GM13976 (cell line): ENCODE data around the gene TIMELESS.
"Not testable (repeated sequence)": the region's sequence is repeated elsewhere in the genome, so short reads cannot be mapped to it uniquely, and the experiment has no call there.

Experiments used
- DNase-seq: peaks from one replicate; pipeline ENCODE4 v3.0.0; 2012; ENCODE audit warnings: low spot score
- in situ Hi-C: fragments of 300-500 bp; cut with MboI; formaldehyde crosslinking; loops from one replicate; pipeline ENCODE4 v1.12.0; 2022; ENCODE audit warnings: low sequenced_read_pairs, mixed read lengths, inconsistent platforms; ENCODE audit not compliant: unreplicated experiment
- TF ChIP-seq, protein P1 (sequence below): IDR thresholded peaks from 2 replicates; pipeline ENCODE4 v1.5.1; 2012; ENCODE audit warnings: borderline replicate concordance, mild to moderate bottlenecking; ENCODE audit not compliant: insufficient read depth; ENCODE audit errors: extremely low read depth, missing control alignments, control extremely low read depth

Gene TIMELESS

DNA sequence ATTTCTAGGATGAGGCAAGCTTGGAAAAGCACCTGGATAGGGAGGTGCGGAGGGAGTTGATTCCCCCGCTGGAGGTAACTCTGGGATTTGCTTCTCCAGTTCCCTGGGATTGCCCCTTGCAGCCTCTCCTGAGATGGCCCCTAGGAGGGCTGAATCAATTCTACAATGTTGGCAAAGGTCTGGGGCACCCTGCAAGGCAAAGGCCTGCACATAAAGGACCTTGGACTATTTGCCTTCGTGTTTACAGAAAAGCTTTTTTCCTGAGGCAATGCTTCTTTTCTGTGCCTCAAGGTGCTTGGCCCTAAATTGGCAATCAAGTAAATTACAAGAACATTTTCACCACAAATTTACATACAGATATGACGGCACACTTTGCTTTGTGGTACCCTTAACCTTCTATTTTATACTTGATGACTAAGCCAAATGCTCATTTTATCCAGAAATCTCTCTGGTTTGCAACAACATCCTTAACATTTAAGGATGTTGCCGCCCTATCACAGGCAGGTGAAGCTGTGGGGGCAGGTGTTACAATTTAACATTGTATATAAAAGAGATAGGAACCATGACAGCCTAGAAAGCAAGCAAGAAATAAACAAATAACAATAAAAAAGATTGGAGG is 40.3 kb downstream of the TIMELESS start:
- TF ChIP-seq, protein P1, sequence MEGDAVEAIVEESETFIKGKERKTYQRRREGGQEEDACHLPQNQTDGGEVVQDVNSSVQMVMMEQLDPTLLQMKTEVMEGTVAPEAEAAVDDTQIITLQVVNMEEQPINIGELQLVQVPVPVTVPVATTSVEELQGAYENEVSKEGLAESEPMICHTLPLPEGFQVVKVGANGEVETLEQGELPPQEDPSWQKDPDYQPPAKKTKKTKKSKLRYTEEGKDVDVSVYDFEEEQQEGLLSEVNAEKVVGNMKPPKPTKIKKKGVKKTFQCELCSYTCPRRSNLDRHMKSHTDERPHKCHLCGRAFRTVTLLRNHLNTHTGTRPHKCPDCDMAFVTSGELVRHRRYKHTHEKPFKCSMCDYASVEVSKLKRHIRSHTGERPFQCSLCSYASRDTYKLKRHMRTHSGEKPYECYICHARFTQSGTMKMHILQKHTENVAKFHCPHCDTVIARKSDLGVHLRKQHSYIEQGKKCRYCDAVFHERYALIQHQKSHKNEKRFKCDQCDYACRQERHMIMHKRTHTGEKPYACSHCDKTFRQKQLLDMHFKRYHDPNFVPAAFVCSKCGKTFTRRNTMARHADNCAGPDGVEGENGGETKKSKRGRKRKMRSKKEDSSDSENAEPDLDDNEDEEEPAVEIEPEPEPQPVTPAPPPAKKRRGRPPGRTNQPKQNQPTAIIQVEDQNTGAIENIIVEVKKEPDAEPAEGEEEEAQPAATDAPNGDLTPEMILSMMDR: no peak
- in situ Hi-C loops: no loop called here
- no peak for DNase-seq

DNA sequence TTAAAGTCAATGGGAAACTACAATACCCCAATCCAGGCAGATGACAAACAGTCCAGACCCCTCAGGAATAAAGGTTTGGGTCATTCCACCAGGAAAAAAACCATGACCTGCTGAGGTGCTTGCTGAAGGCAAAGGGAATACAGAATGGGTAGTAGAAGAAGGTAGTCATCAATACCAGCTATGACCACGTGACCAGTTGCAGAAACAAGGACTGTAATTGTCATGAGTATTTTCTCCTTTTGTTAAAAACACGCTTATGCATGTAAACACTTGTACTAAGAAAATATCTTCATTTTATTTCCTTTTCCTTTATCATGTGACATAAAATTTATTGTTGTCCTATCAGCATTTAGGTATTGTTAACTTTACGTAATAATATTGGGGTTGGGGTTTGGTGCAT is 45.0 kb downstream of the TIMELESS start:
- DNase-seq, in situ Hi-C loops: not testable (repeated sequence)

DNA sequence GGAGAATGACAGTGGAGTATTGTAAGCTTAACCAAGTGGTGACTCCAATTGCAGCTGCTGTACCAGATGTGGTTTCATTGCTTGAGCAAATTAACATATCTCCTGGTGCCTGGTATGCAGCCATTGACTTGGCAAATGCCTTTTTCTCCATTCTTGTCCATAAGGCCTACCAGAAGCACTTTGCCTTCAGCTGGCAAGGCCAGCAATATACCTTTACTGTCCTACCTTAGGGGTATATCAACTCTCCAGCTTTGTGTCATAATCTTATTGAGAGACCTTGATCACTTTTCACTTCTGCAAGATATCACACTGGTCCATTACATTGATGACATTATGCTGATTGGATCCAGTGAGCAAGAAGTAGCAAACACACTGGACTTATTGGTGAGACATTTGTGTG is 47.6 kb downstream of the TIMELESS start:
- in situ Hi-C loops, DNase-seq: not testable (repeated sequence)

DNA sequence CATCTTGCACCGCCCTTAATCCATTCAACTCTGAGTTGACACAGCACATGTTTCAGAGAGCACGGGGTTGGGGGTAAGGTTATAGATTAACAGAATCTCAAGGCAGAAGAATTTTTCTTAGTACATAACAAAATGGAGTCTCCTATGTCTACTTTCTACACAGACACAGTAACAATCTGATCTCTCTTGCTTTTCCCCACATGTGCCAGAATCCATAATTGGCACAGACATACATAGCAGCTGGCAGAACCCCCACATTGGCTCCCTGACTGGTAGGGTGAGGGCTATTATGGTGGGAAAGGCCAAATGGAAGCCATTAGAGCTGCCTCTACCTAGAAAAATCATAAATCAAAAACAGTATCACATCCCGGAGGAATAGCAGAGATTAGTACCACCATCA is 48.1 kb downstream of the TIMELESS start:
- DNase-seq, in situ Hi-C loops: not testable (repeated sequence)

DNA sequence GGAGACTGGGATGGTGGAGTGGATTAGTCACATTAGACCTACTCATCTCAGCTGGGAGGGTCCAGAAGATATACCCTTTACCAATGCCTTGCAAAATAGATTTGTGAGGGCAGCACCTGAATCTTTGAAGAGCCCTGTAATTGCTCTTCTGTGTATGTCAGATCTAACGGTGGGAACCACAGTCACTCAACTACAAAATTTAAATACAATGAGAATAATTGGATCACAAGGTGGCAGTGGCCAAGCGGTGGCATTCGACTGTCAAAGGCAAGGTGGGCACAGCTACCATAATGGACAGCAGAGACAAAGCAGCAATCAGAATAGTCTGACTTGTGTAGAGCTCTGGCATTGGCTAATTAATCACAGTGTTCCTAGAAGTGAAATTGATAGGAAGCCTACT is 49.8 kb downstream of the TIMELESS start:
- in situ Hi-C loops, DNase-seq: not testable (repeated sequence)

DNA sequence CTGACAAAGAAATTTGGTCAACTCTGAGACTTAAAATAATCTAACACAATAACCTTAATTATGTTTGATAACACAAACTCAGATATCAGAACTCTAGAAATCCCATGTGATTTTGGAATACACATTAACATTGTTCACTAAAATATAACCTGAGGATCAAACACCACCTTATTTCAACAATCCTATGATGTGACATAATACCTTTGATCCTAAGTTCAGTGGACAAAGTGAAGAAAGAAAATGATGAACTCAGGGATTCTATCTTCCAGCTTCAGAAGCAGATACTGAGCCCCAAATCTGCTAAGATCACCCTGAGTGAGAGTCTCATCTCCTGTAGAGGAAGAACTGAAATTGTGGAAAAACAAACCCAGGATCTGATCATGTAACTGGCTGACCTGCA is 50.9 kb downstream of the TIMELESS start:
- TF ChIP-seq, protein P1: no peak
- DNase-seq: no peak
- in situ Hi-C loops: no loop called here

DNA sequence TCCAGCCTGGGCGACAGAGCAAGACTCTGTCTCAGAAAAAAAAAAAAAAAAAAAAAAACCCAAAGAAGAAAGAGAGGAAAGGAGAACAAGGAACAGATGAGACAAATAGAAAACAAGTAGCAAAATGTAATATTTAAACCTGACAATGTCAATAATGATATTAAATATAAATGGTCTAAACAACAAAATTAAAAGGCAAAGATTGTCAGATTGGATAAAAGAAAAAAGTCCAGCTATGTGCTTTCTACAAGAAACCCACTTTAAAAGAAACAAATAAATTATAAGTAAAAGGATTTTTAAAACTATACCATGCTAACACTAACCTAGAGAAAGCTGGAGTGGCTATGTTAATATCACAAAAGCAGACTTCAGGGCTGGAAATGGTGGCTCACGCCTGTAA is 56.9 kb downstream of the TIMELESS start:
- in situ Hi-C loops: no loop called here
- DNase-seq: no peak
- TF ChIP-seq, protein P1: no peak

DNA sequence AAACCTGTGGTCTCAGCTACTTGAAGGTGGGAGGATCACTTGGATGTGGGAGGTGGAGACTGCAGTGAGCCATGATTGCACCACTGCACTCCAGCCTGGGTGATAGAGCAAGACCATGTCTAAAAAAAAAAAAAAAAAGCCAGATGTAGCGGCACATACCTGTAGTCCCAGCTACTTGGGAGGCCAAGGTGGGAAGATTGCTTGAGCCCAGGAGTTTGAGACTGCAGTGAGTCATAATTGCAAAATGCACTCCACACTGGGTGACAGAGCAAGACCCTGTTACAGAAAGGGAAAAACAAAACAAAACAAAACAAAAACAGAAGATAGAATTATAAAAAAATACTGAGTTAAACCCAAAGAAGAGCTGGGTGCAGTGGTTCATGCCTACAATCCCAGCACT is 57.5 kb downstream of the TIMELESS start:
- TF ChIP-seq, protein P1: no peak
- no peak for DNase-seq
- in situ Hi-C loops: no loop called here

DNA sequence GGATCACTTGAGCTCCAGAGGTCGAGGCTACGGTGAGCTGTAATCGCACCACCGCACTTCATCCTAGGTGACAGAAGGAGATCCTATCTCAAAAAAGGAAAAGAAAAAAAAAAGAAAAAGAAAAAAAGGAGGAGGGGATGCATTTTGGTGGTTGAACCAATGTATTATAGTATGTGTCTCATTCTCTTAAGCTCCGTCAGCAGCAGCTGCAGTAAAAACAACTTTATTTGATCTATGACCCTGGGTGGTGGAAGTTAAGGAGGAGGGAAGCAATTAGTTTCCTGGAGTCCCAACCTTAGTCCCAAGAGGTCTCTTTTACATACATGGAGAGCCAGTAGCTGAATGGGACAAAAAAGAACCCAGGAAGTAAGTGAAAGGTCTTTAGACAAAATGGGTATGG is 59.8 kb downstream of the TIMELESS start:
- TF ChIP-seq, protein P1: no peak
- in situ Hi-C loops: no loop called here
- no peak for DNase-seq
